22Rv1 (cell line): ENCODE data around the gene PON2.

ENCODE experiments used
- H3K27ac ChIP-seq: fragments of 450-650 bp; 2 replicates; pipeline ENCODE4 v1.5.1; 2017
- ZFX ChIP-seq: fragments of 450-650 bp; IDR thresholded peaks from 2 replicates; pipeline ENCODE4 v1.6.1; 2017; ENCODE audit warnings: antibody characterized with exemption, borderline replicate concordance
- TF ChIP-seq, protein P1 (sequence below): fragments of 450-650 bp; IDR thresholded peaks from 2 replicates; pipeline ENCODE4 v1.5.1; 2017; ENCODE audit warnings: mild to moderate bottlenecking

PON2 gene

DNA sequence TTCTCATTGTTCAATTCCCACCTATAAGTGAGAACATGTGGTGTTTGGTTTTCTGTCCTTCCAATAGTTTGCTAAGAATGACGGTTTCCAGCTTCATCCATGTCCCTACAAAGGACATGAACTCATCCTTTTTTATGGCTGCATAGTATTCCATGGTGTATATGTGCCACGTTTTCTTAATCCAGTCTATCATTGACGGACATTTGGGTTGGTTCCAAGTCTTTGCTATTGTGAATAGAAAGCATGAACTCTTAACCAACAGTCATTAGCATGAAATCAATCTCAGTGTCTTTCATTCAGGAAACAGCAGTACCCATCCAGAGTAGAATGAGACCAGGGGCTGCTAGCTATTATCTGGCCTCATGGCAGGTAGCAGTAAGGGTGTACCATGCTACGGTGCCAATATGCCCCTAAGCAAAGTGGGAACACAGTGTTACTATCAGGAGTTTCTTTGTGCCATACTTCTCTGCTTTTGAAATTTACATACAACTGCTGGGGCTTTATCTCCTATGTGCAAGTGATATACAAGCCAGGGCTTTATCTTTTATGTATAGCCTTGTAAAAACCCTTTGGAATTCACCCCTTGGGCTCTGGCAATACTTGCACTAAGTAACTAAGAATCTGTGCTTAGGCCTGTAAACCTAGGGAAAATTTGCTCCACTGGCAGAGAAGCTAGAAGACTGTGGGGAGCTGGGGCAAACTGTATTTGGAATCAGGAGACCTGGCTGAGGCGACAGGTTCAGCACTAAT, 5.4 kb downstream of the PON2 start:
- TF ChIP-seq, protein P1, sequence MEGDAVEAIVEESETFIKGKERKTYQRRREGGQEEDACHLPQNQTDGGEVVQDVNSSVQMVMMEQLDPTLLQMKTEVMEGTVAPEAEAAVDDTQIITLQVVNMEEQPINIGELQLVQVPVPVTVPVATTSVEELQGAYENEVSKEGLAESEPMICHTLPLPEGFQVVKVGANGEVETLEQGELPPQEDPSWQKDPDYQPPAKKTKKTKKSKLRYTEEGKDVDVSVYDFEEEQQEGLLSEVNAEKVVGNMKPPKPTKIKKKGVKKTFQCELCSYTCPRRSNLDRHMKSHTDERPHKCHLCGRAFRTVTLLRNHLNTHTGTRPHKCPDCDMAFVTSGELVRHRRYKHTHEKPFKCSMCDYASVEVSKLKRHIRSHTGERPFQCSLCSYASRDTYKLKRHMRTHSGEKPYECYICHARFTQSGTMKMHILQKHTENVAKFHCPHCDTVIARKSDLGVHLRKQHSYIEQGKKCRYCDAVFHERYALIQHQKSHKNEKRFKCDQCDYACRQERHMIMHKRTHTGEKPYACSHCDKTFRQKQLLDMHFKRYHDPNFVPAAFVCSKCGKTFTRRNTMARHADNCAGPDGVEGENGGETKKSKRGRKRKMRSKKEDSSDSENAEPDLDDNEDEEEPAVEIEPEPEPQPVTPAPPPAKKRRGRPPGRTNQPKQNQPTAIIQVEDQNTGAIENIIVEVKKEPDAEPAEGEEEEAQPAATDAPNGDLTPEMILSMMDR = no peak
- no peak overlapping the region for H3K27ac ChIP-seq

DNA sequence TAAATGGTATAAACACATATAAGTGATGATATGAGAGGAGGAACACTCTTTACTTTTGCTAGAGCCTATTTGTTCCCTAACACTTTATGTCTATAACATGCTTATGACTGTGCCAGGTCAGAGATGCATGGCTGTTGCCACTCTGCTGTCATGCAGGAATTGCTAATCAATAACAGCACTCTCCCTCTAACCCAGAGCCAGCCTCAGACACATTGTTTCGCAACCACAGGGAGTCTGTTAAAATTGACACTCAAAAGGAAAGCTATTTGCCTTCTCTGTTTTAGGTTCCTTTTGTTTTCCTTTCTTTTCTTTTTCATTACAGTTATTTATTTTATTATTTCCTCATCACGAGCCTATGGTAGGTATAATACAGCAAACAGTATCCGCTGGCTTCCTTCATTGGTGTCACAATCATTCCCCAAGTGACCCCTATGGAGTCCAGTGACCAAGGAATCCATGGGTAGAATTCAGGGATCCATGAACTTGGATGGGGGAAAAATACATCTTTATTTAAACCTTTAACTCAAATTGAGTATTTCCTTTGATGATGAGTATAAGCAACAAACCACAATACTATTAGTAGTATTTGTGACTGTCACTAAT, 6.8 kb downstream of the PON2 start:
- TF ChIP-seq ZFX = no peak
- TF ChIP-seq, protein P1 = no peak
- no peak overlapping the region for H3K27ac ChIP-seq

DNA sequence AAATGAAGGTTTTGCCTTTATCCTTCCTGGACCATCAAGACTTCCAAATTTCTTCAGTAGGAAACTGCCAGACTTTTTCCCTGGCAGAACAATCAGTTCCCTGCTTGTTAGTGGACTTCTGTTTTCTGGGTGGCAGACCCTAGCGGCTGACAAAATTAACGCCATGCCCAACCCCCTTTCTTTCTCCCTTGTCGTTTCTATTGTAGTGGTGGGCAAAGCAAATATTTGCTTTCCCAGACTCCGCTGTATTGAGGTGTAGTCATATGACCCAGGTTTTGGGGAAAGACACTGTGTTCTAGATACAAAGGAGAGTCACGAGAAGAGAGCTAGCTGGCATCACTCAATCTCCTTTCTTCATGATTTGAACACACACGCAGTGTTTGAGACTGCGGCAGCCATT, 7.7 kb downstream of the PON2 start:
- TF ChIP-seq, protein P1 = no peak
- TF ChIP-seq ZFX = no peak
- no peak overlapping the region for H3K27ac ChIP-seq

DNA sequence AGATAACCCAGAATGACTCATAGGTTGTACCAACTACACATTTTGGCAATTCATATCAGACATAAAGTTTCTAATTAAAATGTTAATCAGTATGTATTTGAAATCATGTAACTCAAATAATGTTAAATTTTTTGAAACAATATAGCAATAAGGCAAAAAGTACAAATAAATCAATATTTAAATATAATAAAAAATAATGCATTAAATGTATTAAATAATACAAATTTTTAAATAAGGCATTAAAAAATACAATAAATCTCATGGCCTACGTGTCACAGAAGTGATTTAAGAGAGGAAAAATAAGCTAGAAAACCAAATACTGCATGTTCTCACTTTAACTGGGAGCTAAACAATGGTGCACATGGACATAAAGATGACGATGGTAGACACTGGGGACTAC, 9.1 kb downstream of the PON2 start:
- H3K27ac ChIP-seq = no peak overlapping the region
- no peak for TF ChIP-seq ZFX
- TF ChIP-seq, protein P1 = no peak

DNA sequence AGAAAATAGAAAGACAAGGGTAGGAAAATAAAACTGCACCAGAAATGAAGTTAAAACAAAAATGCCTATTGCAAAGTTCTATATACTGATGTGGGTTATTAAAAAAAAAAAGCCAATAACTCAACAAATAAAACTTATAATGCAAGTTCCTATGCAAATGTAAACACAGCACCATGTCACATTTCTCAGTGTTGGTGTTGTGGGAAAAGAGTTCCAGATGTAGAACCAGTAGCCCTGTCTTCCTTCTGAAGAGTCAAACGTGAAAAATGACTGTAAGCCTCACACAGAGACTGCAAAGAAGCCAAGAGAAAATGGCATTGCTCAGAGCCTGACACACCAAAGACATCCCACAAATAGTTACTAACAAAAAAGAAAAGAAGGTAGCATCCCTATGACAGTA, 10.1 kb downstream of the PON2 start:
- H3K27ac ChIP-seq = no peak overlapping the region
- TF ChIP-seq ZFX = no peak
- TF ChIP-seq, protein P1 = no peak

DNA sequence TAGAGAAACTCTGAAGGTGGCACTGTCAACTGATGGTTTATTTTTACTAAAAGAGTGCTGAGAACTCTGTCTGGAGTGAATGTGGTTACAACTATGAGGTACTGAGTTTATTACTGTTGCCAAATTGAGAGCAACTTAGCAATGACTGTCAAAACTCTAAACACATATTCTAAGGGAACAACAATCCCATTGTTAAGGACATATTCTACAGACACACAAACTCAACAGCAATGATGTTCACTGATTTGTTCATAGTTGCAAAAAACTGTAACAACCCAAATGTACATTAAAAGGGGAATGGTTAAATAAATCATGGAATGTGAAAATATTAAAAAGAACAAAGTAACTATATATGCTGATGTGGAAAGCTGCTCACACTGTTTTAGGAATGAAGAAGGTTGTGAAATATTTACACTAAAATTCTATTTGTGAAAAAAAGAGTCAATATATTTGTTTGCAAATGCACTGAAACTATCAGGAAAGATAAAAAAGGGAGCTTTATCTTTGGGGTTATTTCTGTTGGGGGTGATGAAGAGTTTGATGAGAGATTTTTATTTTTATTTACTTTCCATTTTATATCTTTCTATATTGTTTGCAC, 12.9 kb downstream of the PON2 start:
- no peak for TF ChIP-seq ZFX
- TF ChIP-seq, protein P1 = no peak

More for the DNA sequence above, 12.9 kb downstream of the PON2 start:
- H3K27ac ChIP-seq = no peak overlapping the region
